Esophagus (tissue), 2 donors: ENCODE data around the gene RAP1B. TPM values are rescaled to one million over a fixed set of nuclear protein-coding genes. Genes with fewer than 3 reads are reported as not detected.

Experiments
- H3K27ac ChIP-seq, 2 donors: one replicate each; pipeline ENCODE4 v1.5.1; 2013; ENCODE audit warnings: low read depth in 2 of 2, mild to moderate bottlenecking in 2 of 2, inconsistent platforms in 1 of 2, low read length in 1 of 2, moderate library complexity in 1 of 2
- H3K27me3 ChIP-seq, 2 donors: one replicate each; pipeline ENCODE4 v1.6.1; 2013; ENCODE audit warnings: low read length in 2 of 2, control low read depth in 1 of 2, mild to moderate bottlenecking in 1 of 2; ENCODE audit not compliant: insufficient read depth in 2 of 2, control insufficient read depth in 1 of 2
- H3K36me3 ChIP-seq, 2 donors: one replicate each; pipeline ENCODE4 v1.6.1; 2013; ENCODE audit warnings: low read length in 1 of 2; ENCODE audit not compliant: control insufficient read depth in 2 of 2, insufficient read depth in 2 of 2
- H3K4me1 ChIP-seq, 2 donors: one replicate each; pipeline ENCODE4 v1.6.1; 2013; ENCODE audit warnings: low read length in 1 of 2; ENCODE audit not compliant: control insufficient read depth in 2 of 2, insufficient read depth in 2 of 2
- H3K4me3 ChIP-seq, 2 donors: one replicate each; pipeline ENCODE4 v1.5.1; 2013; ENCODE audit warnings: low read length in 2 of 2, mild to moderate bottlenecking in 2 of 2, low read depth in 1 of 2, moderate library complexity in 1 of 2
- H3K9me3 ChIP-seq, 2 donors: one replicate each; pipeline ENCODE4 v1.6.1; 2013; ENCODE audit warnings: mild to moderate bottlenecking in 2 of 2, low read depth in 1 of 2, low read length in 1 of 2, moderate library complexity in 1 of 2; ENCODE audit not compliant: control insufficient read depth in 2 of 2, insufficient read depth in 1 of 2
- WGBS, 2 donors: extraction: QIAGEN DNeasy Blood & Tissue Kit; methylation state at CpG; one replicate each; pipeline ENCODE4 v1.1.7; 2013; 5-methylcytosine and 5-hydroxymethylcytosine counted together
- polyA plus RNA-seq, 2 donors: library from polyadenylated mRNA; stranded (reverse); fragments of 200-250 nt; gene quantifications; one replicate each; pipeline ENCODE4 v1.2.3, GENCODE V29; 2013
- donor health status: healthy with polysubstance abuse.
- donor health status: Bipolar disorder and iron deficiency.

RAP1B gene
- polyA plus RNA-seq, 2 donors: 47.1 to 58.2 TPM

GRCh38 chr12:68638721-68639395, 28.2 kb downstream of the RAP1B start:
- Histone ChIP-seq H3K4me3 (no peak overlapping the region), H3K36me3 (no peaks in the 10 kb centered on the region), H3K27me3 (no peaks in the 10 kb centered on the region), H3K4me1 (no peaks in the 10 kb centered on the region), H3K9me3 (no peaks in the 10 kb centered on the region), H3K27ac (no peak overlapping the region)
- WGBS, 2 donors: 80 to 81% methylated on average over 12 of the region's 12 CpGs

- H3K4me1 ChIP-seq: no peaks in the 10 kb centered on the region
- H3K36me3 ChIP-seq: no peaks in the 10 kb centered on the region
- H3K4me3 ChIP-seq: no peak overlapping the region
- WGBS, 2 donors: 82 to 86% methylated on average over 1 of the region's 1 CpG
- no peaks in the 10 kb centered on the region for H3K9me3 ChIP-seq
- H3K27ac ChIP-seq: no peak overlapping the region
- no peaks in the 10 kb centered on the region for H3K27me3 ChIP-seq
These were observed 28.7 kb downstream of the RAP1B start for GRCh38 chr12:68639396-68639767.

DNA sequence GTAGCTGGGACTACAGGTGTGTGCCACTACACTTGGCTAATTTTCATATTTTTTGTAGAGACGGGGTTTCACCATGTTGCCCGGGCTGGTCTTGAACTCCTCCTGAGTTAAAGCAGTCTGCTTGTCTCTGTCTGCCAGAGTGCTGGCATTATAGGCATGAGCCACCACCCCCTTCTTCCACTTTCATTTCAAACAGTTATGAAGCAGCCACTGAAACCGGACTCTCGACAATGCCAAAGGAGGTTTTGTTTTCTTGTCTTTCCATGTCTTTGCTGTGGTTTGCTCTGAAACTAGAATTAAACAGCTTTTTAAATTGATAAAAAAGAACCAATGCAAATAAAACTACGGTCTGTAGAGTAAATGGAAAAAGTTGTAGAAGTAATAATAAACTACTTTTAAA, 30.4 kb downstream of the RAP1B start:
- no peaks in the 10 kb centered on the region for H3K27me3 ChIP-seq
- H3K36me3 ChIP-seq: no peaks in the 10 kb centered on the region
- no peaks in the 10 kb centered on the region for H3K9me3 ChIP-seq
- WGBS, 2 donors: 36 to 50% methylated on average over 5 of the region's 5 CpGs
- H3K27ac ChIP-seq: peak overlapping the region in 1 of 2 donors; percentile 3
- no peak overlapping the region for H3K4me3 ChIP-seq
- H3K4me1 ChIP-seq: no peaks in the 10 kb centered on the region

DNA sequence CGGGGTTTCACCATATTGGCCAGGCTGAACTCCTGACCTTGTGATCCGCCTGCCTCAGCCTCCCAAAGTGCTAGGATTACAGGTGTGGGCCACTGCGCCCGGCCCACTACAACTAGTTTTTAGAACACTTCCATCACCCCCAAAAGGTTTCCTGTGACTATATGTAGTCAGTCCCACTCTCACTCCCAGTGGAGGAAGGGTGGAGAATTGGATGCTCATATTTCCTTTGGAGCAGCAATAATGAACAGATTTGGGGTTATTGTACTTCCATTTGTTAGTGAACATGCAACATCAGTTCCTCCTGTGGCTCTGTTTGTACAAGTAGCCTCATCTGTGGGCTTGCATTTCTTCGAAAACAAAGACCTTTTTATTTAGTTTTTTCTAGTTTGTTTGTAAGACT, 35.8 kb downstream of the RAP1B start:
- Histone ChIP-seq H3K4me1 (no peaks in the 10 kb centered on the region), H3K4me3 (no peak overlapping the region), H3K36me3 (no peaks in the 10 kb centered on the region), H3K27me3 (no peaks in the 10 kb centered on the region), H3K9me3 (no peaks in the 10 kb centered on the region), H3K27ac (no peak overlapping the region)
- WGBS, 2 donors: 86 to 91% methylated on average over 5 of the region's 5 CpGs

DNA sequence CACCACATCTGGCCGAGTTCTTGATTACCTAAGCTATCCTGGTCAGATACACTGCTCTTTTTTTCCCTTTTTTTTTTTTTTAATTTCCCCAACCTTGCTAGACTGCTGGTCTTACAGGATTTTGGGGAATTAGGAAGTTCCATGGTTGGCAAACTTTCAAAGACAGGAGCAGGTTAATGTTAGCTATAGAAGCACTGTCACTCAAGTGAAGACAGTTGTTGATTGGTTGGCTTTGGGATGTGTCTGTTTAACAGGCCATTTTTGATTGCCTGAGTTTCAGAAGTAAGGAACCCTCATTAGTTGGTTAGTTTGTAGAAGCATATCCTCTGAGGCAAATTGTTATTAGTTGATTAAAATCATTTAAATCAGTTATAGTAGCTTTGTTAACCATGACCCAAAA, 36.8 kb downstream of the RAP1B start:
- Histone ChIP-seq H3K4me1 (no peaks in the 10 kb centered on the region), H3K27ac (no peak overlapping the region), H3K36me3 (no peaks in the 10 kb centered on the region), H3K9me3 (no peaks in the 10 kb centered on the region), H3K4me3 (no peak overlapping the region), H3K27me3 (no peaks in the 10 kb centered on the region)
- 75 to 77% methylated on average over 1 of the region's 1 CpG for WGBS, 2 donors

DNA sequence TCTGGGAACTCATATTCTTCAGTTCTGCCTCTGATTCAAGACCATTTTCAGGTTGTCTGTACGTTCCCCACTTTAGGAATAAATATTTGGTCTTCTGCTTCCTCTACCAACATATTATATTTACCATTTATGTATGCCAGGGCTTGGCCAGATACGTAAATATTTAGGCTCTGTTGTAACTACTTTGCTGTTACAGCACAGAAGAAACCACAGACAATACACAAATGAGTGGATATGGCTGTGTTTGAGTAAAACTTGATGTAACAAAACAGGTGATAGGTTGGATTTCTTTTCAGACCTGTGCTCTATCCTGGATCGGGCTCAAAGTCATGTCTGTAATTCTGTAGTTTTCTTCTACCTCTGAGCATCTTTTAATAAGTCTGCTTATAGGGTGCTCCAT, 37.5 kb downstream of the RAP1B start:
- Histone ChIP-seq H3K4me3 (no peak overlapping the region), H3K27ac (no peak overlapping the region), H3K36me3 (no peaks in the 10 kb centered on the region), H3K4me1 (no peaks in the 10 kb centered on the region), H3K27me3 (no peaks in the 10 kb centered on the region), H3K9me3 (no peaks in the 10 kb centered on the region)
- 68 to 72% methylated on average over 3 of the region's 3 CpGs for WGBS, 2 donors

GRCh38 chr12:68665016-68665569, 54.4 kb downstream of the RAP1B start:
- WGBS, 2 donors: 71 to 82% methylated on average over 3 of the region's 3 CpGs
- no peak overlapping the region for H3K4me3 ChIP-seq
- no peaks in the 10 kb centered on the region for H3K9me3 ChIP-seq
- H3K36me3 ChIP-seq: no peaks in the 10 kb centered on the region
- H3K4me1 ChIP-seq: no peaks in the 10 kb centered on the region
- no peaks in the 10 kb centered on the region for H3K27me3 ChIP-seq
- H3K27ac ChIP-seq: no peak overlapping the region

GRCh38 chr12:68667291-68667690, 56.6 kb downstream of the RAP1B start:
- H3K27ac ChIP-seq: no peak overlapping the region
- H3K4me3 ChIP-seq: no peak overlapping the region
- no peaks in the 10 kb centered on the region for H3K9me3 ChIP-seq
- no peaks in the 10 kb centered on the region for H3K27me3 ChIP-seq
- H3K4me1 ChIP-seq: no peaks in the 10 kb centered on the region
- WGBS, 2 donors: 80 to 81% methylated on average over 1 of the region's 1 CpG
- H3K36me3 ChIP-seq: no peaks in the 10 kb centered on the region

GRCh38 chr12:68667896-68668295, 57.2 kb downstream of the RAP1B start:
- 40 to 55% methylated on average over 1 of the region's 1 CpG for WGBS, 2 donors
- no peaks in the 10 kb centered on the region for H3K9me3 ChIP-seq
- no peaks in the 10 kb centered on the region for H3K36me3 ChIP-seq
- H3K4me1 ChIP-seq: no peaks in the 10 kb centered on the region
- no peaks in the 10 kb centered on the region for H3K27me3 ChIP-seq
- no peak overlapping the region for H3K27ac ChIP-seq
- no peak overlapping the region for H3K4me3 ChIP-seq

GRCh38 chr12:68671179-68671578, 60.5 kb downstream of the RAP1B start:
- no peaks in the 10 kb centered on the region for H3K36me3 ChIP-seq
- no peaks in the 10 kb centered on the region for H3K27me3 ChIP-seq
- no peaks in the 10 kb centered on the region for H3K4me1 ChIP-seq
- H3K27ac ChIP-seq: no peak overlapping the region
- H3K4me3 ChIP-seq: no peak overlapping the region
- H3K9me3 ChIP-seq: no peaks in the 10 kb centered on the region
- 78 to 92% methylated on average over 4 of the region's 4 CpGs for WGBS, 2 donors
